OCI-LY7 (cell line): Measurements from ENCODE around the gene MBIP.

ENCODE experiments used
- EZH2phosphoT487 ChIP-seq: fragments of 200-600 bp; sonication (generic); IDR thresholded peaks from 2 replicates; pipeline ENCODE4 v1.6.1; 2018; ENCODE audit warnings: low read depth, borderline replicate concordance, mild to moderate bottlenecking, mixed run types, antibody characterized with exemption, low read length, moderate library complexity, mixed read lengths
- TF ChIP-seq, protein P1 (sequence below): fragments of 200-600 bp; sonication (generic); conservative IDR thresholded peaks from 2 replicates; pipeline ENCODE4 v1.5.1; 2014; ENCODE audit warnings: mild to moderate bottlenecking, antibody characterized with exemption, low read length, moderate library complexity, mixed read lengths

DNA sequence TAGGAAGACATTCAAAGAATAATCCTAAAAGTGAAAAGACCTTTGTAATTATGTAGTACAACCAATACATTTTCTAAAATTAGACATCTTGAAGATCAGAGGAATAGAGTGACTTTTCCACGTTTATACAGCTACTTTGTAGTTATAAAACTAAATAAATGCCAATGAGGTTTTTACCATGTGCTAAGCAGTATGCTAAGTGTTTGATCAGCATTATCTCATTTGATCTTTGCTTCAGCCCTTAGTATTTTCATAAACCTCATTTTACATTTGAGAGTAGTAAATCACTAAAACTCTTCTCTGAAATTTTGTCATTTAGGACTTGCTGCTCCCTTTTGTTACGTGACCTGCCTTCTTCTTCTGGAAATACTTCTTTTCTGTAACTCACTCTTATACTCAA is 13.6 kb downstream of the MBIP start:
- TF ChIP-seq, protein P1, sequence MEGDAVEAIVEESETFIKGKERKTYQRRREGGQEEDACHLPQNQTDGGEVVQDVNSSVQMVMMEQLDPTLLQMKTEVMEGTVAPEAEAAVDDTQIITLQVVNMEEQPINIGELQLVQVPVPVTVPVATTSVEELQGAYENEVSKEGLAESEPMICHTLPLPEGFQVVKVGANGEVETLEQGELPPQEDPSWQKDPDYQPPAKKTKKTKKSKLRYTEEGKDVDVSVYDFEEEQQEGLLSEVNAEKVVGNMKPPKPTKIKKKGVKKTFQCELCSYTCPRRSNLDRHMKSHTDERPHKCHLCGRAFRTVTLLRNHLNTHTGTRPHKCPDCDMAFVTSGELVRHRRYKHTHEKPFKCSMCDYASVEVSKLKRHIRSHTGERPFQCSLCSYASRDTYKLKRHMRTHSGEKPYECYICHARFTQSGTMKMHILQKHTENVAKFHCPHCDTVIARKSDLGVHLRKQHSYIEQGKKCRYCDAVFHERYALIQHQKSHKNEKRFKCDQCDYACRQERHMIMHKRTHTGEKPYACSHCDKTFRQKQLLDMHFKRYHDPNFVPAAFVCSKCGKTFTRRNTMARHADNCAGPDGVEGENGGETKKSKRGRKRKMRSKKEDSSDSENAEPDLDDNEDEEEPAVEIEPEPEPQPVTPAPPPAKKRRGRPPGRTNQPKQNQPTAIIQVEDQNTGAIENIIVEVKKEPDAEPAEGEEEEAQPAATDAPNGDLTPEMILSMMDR = no peak
- TF ChIP-seq EZH2phosphoT487 = no peak
